ENCODE data around the gene FCAMR.

GRCh38 chr1:207019661-207020060 is 49.4 kb upstream of the FCAMR start:
- TF ChIP-seq POLR2A (IDR thresholded peaks at IDR 0.05), result no peak
- TF ChIP-seq CTCF (IDR thresholded peaks at IDR 0.05 in 4 of 5, conservative IDR thresholded peaks at IDR 0.05 in 1 of 5), result no peak

Data from gastrocnemius medialis (tissue), 4 donors.